Fibroblast of lung (primary cell): Measurements from ENCODE around the gene AFAP1L2.

ENCODE experiments used
- CTCF ChIP-seq, 2 donors: IDR thresholded peaks in 1 of 2; conservative IDR thresholded peaks in 1 of 2; 1 replicate in 1 of 2; 2 replicates in 1 of 2; pipeline ENCODE4 v1.5.1; 2011 to 2012; ENCODE audit warnings: low read length in 2 of 2, control low read depth in 1 of 2, inconsistent platforms in 1 of 2, low read depth in 1 of 2, mild to moderate bottlenecking in 1 of 2
- EZH2 ChIP-seq: IDR thresholded peaks from 2 replicates; pipeline ENCODE4 v1.5.1; 2012; ENCODE audit warnings: low read length, control low read depth, mild to moderate bottlenecking; ENCODE audit errors: missing control alignments

DNA sequence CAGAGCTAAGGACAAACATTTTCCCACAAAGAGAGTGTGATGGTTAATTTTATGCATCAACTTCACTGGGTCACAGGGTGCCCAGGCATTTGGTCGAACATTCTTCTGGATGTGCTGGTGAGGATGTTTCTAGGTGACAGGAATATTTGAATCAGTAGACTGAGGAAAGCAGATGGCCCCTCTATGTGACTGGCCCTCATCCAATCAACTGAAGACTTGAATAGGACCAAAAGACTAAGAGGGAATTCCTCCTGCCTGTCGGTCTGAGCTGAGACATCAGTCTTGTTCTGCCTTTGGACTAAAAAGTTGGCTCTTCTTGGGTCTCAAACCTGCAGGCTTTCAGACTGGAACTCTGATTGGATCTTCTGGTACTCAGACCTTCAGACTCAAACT, 44.4 kb downstream of the AFAP1L2 start:
- TF ChIP-seq CTCF (conservative IDR thresholded peaks at IDR 0.05 in 1 of 2, IDR thresholded peaks at IDR 0.05 in 1 of 2; ENCODE audit: low read depth in 1 of 2, low read length in 2 of 2) (no peak), EZH2 (no peak)
